ENCODE results near the gene OTOS.

OTOS gene

GRCh38 chr2:240167588-240167880 lies 27.1 kb upstream of the OTOS start:
- DNase-seq (ENCODE audit: low spot score): no peak

- no peak for DNase-seq (ENCODE audit: low spot score)
Measured at GRCh38 chr2:240166761-240167587, 26.5 kb upstream of the OTOS start.

- DNase-seq (ENCODE audit: low spot score): no peak
Measured at GRCh38 chr2:240166191-240166590, 25.7 kb upstream of the OTOS start.

GRCh38 chr2:240165661-240166060 lies 25.2 kb upstream of the OTOS start:
- DNase-seq (ENCODE audit: low spot score): no peak

GRCh38 chr2:240165034-240165433 lies 24.6 kb upstream of the OTOS start:
- DNase-seq (ENCODE audit: low spot score): no peak

- no peak for DNase-seq (ENCODE audit: low spot score)
Measured at GRCh38 chr2:240164586-240164985, 24.1 kb upstream of the OTOS start.

GRCh38 chr2:240163844-240164574 lies 23.6 kb upstream of the OTOS start:
- DNase-seq (ENCODE audit: low spot score): no peak

- DNase-seq (ENCODE audit: low spot score): no peak
Measured at GRCh38 chr2:240162939-240163714, 22.7 kb upstream of the OTOS start.

- no peak for DNase-seq (ENCODE audit: low spot score)
Measured at GRCh38 chr2:240162531-240162930, 22.1 kb upstream of the OTOS start.

- no peak for DNase-seq (ENCODE audit: low spot score)
Measured at GRCh38 chr2:240162032-240162431, 21.6 kb upstream of the OTOS start.

GRCh38 chr2:240161087-240161750 lies 20.8 kb upstream of the OTOS start:
- DNase-seq (ENCODE audit: low spot score): no peak

- DNase-seq (ENCODE audit: low spot score): no peak
Measured at GRCh38 chr2:240160291-240161086, 20.0 kb upstream of the OTOS start.

GRCh38 chr2:240159251-240159839 lies 18.9 kb upstream of the OTOS start:
- DNase-seq (ENCODE audit: low spot score): no peak

- DNase-seq (ENCODE audit: low spot score): no peak
Measured at GRCh38 chr2:240157147-240157470, 16.7 kb upstream of the OTOS start.

- DNase-seq (ENCODE audit: low spot score): no peak
Measured at GRCh38 chr2:240156435-240157146, 16.1 kb upstream of the OTOS start.

GRCh38 chr2:240155745-240156390 lies 15.4 kb upstream of the OTOS start:
- no peak for DNase-seq (ENCODE audit: low spot score)

GRCh38 chr2:240155048-240155744 lies 14.7 kb upstream of the OTOS start:
- peak; percentile 70 for DNase-seq (ENCODE audit: low spot score)

- no peak for DNase-seq (ENCODE audit: low spot score)
Measured at GRCh38 chr2:240154606-240155005, 14.1 kb upstream of the OTOS start.

- DNase-seq (ENCODE audit: low spot score): no peak
Measured at GRCh38 chr2:240153418-240153817, 13.0 kb upstream of the OTOS start.
